CD14-positive monocyte (primary cell): Measurements from ENCODE around the gene PTPRD. TPM values are rescaled to one million over a fixed set of nuclear protein-coding genes. Genes with fewer than 3 reads are reported as not detected.
"Not testable (repeated sequence)": the region's sequence is repeated elsewhere in the genome, so short reads cannot be mapped to it uniquely, and the experiment has no call there.

Source experiments
- DNase-seq, 3 donors: peaks; one replicate each; pipeline ENCODE4 v3.0.0-alpha.2; 2011 to 2022
- H2AFZ ChIP-seq: 2 replicates; pipeline ENCODE4 v1.6.0; 2012; ENCODE audit warnings: mild to moderate bottlenecking, low read depth, low read length, inconsistent platforms; ENCODE audit not compliant: insufficient read depth, poor library complexity, severe bottlenecking
- H3K27ac ChIP-seq, 2 donors: 1 replicate in 1 of 2; 2 replicates in 1 of 2; pipeline ENCODE4 v1.5.1; 2012 to 2013; ENCODE audit warnings: low read length in 2 of 2, control low read depth in 1 of 2, inconsistent platforms in 1 of 2, low read depth in 1 of 2, mild to moderate bottlenecking in 1 of 2
- H3K27me3 ChIP-seq, 2 donors: one replicate each; pipeline versions ENCODE4 v1.6.0 to v1.6.1; 2011 to 2013; ENCODE audit warnings: low read length in 2 of 2; ENCODE audit not compliant: control insufficient read depth in 2 of 2, insufficient read depth in 2 of 2
- H3K36me3 ChIP-seq, 2 donors: replicated peaks in 1 of 2; 1 replicate in 1 of 2; 2 replicates in 1 of 2; pipeline versions ENCODE4 v1.5.1 to v1.6.1; 2012 to 2013; ENCODE audit warnings: low read length in 2 of 2, control low read depth in 1 of 2, inconsistent platforms in 1 of 2, mild to moderate bottlenecking in 1 of 2; ENCODE audit not compliant: insufficient read depth in 2 of 2, control insufficient read depth in 1 of 2
- H3K4me1 ChIP-seq, 2 donors: 1 replicate in 1 of 2; 2 replicates in 1 of 2; pipeline versions ENCODE4 v1.5.1 to v1.6.1; 2012 to 2013; ENCODE audit warnings: low read length in 2 of 2, control low read depth in 1 of 2, inconsistent platforms in 1 of 2, mild to moderate bottlenecking in 1 of 2, moderate library complexity in 1 of 2; ENCODE audit not compliant: insufficient read depth in 2 of 2, control insufficient read depth in 1 of 2
- H3K4me2 ChIP-seq: replicated peaks from 2 replicates; pipeline ENCODE3; 2012; ENCODE audit warnings: low read length, moderate library complexity, mild to moderate bottlenecking; ENCODE audit not compliant: poor library complexity, severe bottlenecking; ENCODE audit errors: extremely low read depth
- H3K4me3 ChIP-seq, 3 experiments: fragments of 200-600 bp in 1 of 3; sonication (generic) in 1 of 3; replicated peaks in 1 of 3; 1 replicate in 2 of 3; 2 replicates in 1 of 3; pipeline ENCODE4 v1.5.1; 2011 to 2013; ENCODE audit warnings: low read length in 3 of 3, mild to moderate bottlenecking in 3 of 3, control low read depth in 2 of 3, low read depth in 2 of 3, inconsistent platforms in 1 of 3, moderate library complexity in 1 of 3
- H3K79me2 ChIP-seq: 2 replicates; pipeline ENCODE4 v1.6.0; 2012; ENCODE audit warnings: mild to moderate bottlenecking, control low read depth, inconsistent platforms, low read length, moderate library complexity; ENCODE audit not compliant: insufficient read depth
- H3K9ac ChIP-seq: 2 replicates; pipeline ENCODE4 v1.6.0; 2017; ENCODE audit warnings: low read length, mild to moderate bottlenecking; ENCODE audit not compliant: insufficient read depth, poor library complexity, severe bottlenecking
- H3K9me3 ChIP-seq, 2 donors: replicated peaks in 1 of 2; 1 replicate in 1 of 2; 2 replicates in 1 of 2; pipeline versions ENCODE4 v1.5.1 to v1.6.1; 2012 to 2013; ENCODE audit warnings: low read length in 2 of 2, control low read depth in 1 of 2; ENCODE audit not compliant: control insufficient read depth in 1 of 2, insufficient read depth in 1 of 2
- H4K20me1 ChIP-seq: 2 replicates; pipeline ENCODE4 v1.6.0; 2012; ENCODE audit warnings: mild to moderate bottlenecking, low read length, control low read depth, moderate library complexity; ENCODE audit not compliant: insufficient read depth
- H3K27ac Mint-ChIP-seq, 7 donors: one replicate each; pipeline ENCODE4 v1.8.0; 2020; ENCODE audit warnings: mild to moderate bottlenecking in 7 of 7, mixed read lengths in 7 of 7, moderate library complexity in 6 of 7, inconsistent platforms in 2 of 7
- H3K27me3 Mint-ChIP-seq, 3 donors: one replicate each; pipeline ENCODE4 v1.8.0; 2021 to 2022; ENCODE audit warnings: low read depth in 3 of 3, mild to moderate bottlenecking in 3 of 3, mixed read lengths in 3 of 3, moderate library complexity in 3 of 3, inconsistent platforms in 1 of 3
- H3K36me3 Mint-ChIP-seq, 2 donors: one replicate each; pipeline ENCODE4 v1.8.0; 2020; ENCODE audit warnings: mixed read lengths in 2 of 2, inconsistent platforms in 1 of 2, mild to moderate bottlenecking in 1 of 2
- H3K4me1 Mint-ChIP-seq: one replicate; pipeline ENCODE4 v1.8.0; 2020; ENCODE audit warnings: mild to moderate bottlenecking, mixed read lengths
- H3K4me3 Mint-ChIP-seq, 2 donors: one replicate each; pipeline ENCODE4 v1.8.0; 2020; ENCODE audit warnings: mild to moderate bottlenecking in 2 of 2, mixed read lengths in 2 of 2, moderate library complexity in 1 of 2
- H3K9me3 Mint-ChIP-seq, 7 donors: one replicate each; pipeline ENCODE4 v1.8.0; 2020 to 2022; ENCODE audit warnings: mixed read lengths in 7 of 7, mild to moderate bottlenecking in 6 of 7, moderate library complexity in 6 of 7, inconsistent platforms in 2 of 7
- CTCF ChIP-seq: fragments of 200-600 bp; IDR thresholded peaks from one replicate; pipeline ENCODE4 v1.8.0; 2022; ENCODE audit warnings: antibody characterized with exemption, mild to moderate bottlenecking
- whole genome bisulfite sequencing: methylation state at CpG from one replicate; pipeline ENCODE4 v1.1.5; 2013; ENCODE audit warnings: missing lambda C conversion rate; ENCODE audit not compliant: insufficient coverage; 5-methylcytosine and 5-hydroxymethylcytosine counted together
- intact Hi-C, 2 donors: fragments of 100-400 bp; cut with micrococcal nuclease; formaldehyde crosslinking; loops; one replicate each; pipeline versions ENCODE4 v1.15.0 to v1.15.1; 2023
- polyA plus RNA-seq, 3 donors: library from polyadenylated mRNA; depleted of rRNA in 1 of 3; unstranded in 2 of 3; stranded (reverse) in 1 of 3; fragments of 300-500 nt in 2 of 3; fragments of >200 nt in 1 of 3; fragmentation: Illumina TruSeq in 2 of 3; gene quantifications; 1 replicate in 2 of 3; 2 replicates in 1 of 3; pipeline ENCODE4 v1.2.3, GENCODE V29; 2012 to 2021

PTPRD gene
- polyA plus RNA-seq, 3 donors: not detected

- intact Hi-C loops: no loop called here
- no peak overlapping the region for H3K27ac Mint-ChIP-seq
Observed at GRCh38 chr9:10488937-10489336, 123.9 kb downstream of the PTPRD start.

GRCh38 chr9:10479172-10479571 lies 133.6 kb downstream of the PTPRD start:
- no peak overlapping the region for H3K4me3 ChIP-seq
- H3K4me1 ChIP-seq: no peaks in the 10 kb centered on the region
- no peaks in the 10 kb centered on the region for H3K36me3 ChIP-seq
- H3K9ac ChIP-seq: no peak overlapping the region
- H3K79me2 ChIP-seq: no peaks in the 10 kb centered on the region
- H2AFZ ChIP-seq: no peak overlapping the region
- WGBS: no CpG with 5 or more reads among the region's 3 CpGs
- no peaks in the 10 kb centered on the region for H3K27me3 Mint-ChIP-seq
- H3K27me3 ChIP-seq: no peaks in the 10 kb centered on the region
- no peak for DNase-seq
- no peak overlapping the region for H3K4me2 ChIP-seq
- no peaks in the 10 kb centered on the region for H4K20me1 ChIP-seq
- intact Hi-C loops: no loop called here
- peaks cover 0 to 6% (median 3%) of the 10 kb centered on the region in 7 donors for H3K9me3 Mint-ChIP-seq
- no peak overlapping the region for H3K27ac Mint-ChIP-seq
- H3K4me1 Mint-ChIP-seq: no peaks in the 10 kb centered on the region
- H3K36me3 Mint-ChIP-seq: no peaks in the 10 kb centered on the region
- H3K27ac ChIP-seq: no peak overlapping the region
- H3K9me3 ChIP-seq: no peaks in the 10 kb centered on the region
- H3K4me3 Mint-ChIP-seq: no peak overlapping the region
- TF ChIP-seq CTCF: no peak

More at GRCh38 chr9:10488937-10489336, 123.9 kb downstream of the PTPRD start:
- H3K27me3 ChIP-seq: no peaks in the 10 kb centered on the region
- 90% methylated on average over 2 of the region's 4 CpGs for WGBS
- H3K27ac ChIP-seq: no peak overlapping the region
- no peak overlapping the region for H3K4me2 ChIP-seq
- no peak for DNase-seq
- no peaks in the 10 kb centered on the region for H3K36me3 ChIP-seq
- H2AFZ ChIP-seq: no peak overlapping the region
- H3K4me3 ChIP-seq: no peak overlapping the region
- Mint-ChIP-seq H3K4me1 (no peaks in the 10 kb centered on the region), H3K9me3 (peaks cover 0 to 8% (median 2%) of the 10 kb centered on the region in 7 donors), H3K27me3 (no peaks in the 10 kb centered on the region), H3K4me3 (no peak overlapping the region), H3K36me3 (no peaks in the 10 kb centered on the region)
- no peak overlapping the region for H3K9ac ChIP-seq
- H3K4me1 ChIP-seq: no peaks in the 10 kb centered on the region
- H4K20me1 ChIP-seq: no peaks in the 10 kb centered on the region
- no peak for TF ChIP-seq CTCF
- no peaks in the 10 kb centered on the region for H3K79me2 ChIP-seq
- peaks cover 0 to 10% of the 10 kb centered on the region in 2 donors for H3K9me3 ChIP-seq

GRCh38 chr9:10449201-10449617 lies 163.6 kb downstream of the PTPRD start:
- H3K9me3 ChIP-seq, H3K9me3 Mint-ChIP-seq, H3K4me2 ChIP-seq, H3K27ac ChIP-seq, H3K36me3 ChIP-seq, H2AFZ ChIP-seq, intact Hi-C loops, H3K36me3 Mint-ChIP-seq, H4K20me1 ChIP-seq, H3K27me3 Mint-ChIP-seq, H3K4me3 ChIP-seq, H3K9ac ChIP-seq, H3K4me3 Mint-ChIP-seq, H3K27me3 ChIP-seq, H3K4me1 ChIP-seq, H3K4me1 Mint-ChIP-seq, DNase-seq, H3K79me2 ChIP-seq: not testable (repeated sequence)
- H3K27ac Mint-ChIP-seq: peak overlapping the region in 1 of 7 donors; percentile 19
- WGBS: 94% methylated on average over 21 of the region's 28 CpGs
